HG03439 (cell line): ENCODE data around the gene MIPEP.

Source experiments
- ATAC-seq: cut with Tn5 transposase; IDR thresholded peaks from one replicate; pipeline ENCODE4 v1.9.1; 2021; ENCODE audit warnings: mild to moderate bottlenecking, moderate library complexity; ENCODE audit not compliant: unreplicated experiment

The MIPEP gene

DNA sequence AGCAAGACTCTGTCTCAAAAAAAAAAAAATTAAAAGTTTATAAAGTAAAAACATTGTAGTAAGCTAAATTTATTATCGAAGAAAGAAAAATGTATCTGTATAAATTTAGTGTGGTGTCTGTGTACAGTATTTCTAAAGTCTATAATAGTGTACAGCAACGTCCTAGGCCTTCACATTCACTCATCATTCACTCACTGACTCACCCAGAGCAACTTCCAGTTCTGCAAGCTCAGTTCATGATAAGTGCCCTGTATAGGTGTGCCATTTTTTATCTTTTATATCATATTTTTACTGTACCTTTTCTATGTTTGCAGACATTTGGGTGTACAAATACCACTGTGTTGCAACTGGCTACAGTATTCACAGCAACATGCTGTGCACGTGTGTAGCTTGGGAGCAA, 200.9 kb downstream of the MIPEP start:
- no peak for ATAC-seq

DNA sequence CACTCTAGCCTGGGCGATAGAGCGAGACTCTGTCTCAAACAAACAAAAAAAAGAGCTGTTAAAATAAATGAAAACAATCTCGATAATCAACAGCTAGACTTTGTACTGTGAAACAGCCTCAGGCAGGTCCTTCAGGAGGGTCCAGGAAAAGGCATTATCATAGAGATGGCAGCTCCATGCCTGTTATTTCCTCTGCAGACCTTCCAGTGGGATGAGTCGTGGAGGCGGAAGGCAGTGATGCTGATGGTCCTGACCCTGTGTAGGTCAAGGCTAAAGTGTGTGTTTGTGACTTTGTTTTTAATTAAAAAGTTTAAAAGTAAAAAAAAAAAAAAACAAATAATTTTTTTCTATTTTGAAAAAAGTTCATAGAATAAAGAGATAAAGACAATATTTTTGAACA, 201.6 kb downstream of the MIPEP start:
- no peak for ATAC-seq

DNA sequence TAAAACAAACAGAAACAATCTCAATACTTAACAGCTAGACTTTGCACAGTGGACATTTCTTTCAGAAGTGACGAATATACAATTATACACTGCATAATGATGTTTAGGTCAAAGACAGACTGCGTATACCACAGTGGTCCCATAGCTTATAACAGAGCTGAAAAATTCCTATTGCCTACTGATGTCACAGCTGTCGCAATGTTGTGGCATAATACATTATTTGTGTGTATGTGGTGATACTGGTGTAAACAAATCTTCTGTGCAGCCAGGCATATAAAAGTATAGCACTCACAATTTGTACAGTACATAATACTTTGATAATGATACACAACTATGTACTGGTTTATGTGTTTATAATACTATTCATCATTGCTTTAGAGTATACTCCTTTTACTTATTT, 202.3 kb downstream of the MIPEP start:
- no peak for ATAC-seq

DNA sequence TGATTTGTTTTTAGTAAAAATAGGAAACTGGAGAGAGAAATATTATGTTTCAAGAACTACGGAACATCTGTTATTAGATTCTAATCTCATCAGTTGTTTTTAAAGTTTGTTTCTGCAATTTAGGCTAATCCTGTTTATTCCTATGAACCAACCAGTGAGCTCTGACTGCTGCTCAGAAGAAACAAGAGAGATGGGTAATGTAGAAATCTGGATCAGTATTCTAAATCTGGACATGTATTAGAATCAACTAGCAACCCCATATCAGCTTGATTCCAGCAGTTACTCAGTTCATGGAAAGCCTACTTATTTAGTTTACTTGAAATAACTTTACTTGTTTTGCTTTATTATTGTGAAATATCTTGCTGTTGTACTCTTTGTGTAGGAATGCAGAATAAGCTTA, 203.8 kb downstream of the MIPEP start:
- no peak for ATAC-seq

DNA sequence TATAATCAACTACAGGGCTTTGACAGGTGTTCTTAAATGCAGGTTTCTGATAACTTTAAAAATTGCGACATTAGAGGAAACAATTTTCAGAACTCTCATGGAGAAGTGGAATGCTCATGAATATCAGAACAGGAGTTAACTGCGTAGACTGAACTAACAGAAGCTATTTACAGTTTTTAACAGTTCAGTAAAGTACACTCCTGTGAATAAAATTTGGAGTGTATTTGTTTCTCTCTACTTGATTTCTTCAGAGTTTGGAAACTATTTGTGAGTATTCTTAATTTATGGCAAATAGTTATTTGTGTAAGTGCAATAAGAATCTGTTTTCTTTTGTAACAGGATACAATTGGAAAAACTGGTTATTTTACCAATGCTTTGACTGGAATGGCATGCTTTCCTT, 204.6 kb downstream of the MIPEP start:
- ATAC-seq, result no peak

DNA sequence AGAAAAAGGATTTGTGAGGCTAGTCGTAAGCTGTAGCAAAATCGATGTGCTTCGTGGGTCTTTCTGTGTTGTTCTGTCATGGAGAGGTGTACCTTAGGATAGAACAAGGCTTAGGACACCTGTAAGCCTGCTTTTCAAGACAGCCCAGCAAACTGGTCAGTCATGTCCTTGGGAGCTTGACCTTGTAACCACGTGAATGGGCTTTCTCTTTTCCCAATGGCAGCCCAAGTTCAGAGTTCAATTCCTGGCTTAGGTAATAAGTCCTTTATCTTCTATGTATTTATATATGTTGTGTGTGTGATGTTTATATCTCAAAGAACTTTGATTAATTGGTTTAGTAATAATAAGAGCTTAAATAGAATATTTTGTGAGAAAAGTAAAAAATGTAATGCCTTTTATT, 206.1 kb downstream of the MIPEP start:
- ATAC-seq, result no peak

DNA sequence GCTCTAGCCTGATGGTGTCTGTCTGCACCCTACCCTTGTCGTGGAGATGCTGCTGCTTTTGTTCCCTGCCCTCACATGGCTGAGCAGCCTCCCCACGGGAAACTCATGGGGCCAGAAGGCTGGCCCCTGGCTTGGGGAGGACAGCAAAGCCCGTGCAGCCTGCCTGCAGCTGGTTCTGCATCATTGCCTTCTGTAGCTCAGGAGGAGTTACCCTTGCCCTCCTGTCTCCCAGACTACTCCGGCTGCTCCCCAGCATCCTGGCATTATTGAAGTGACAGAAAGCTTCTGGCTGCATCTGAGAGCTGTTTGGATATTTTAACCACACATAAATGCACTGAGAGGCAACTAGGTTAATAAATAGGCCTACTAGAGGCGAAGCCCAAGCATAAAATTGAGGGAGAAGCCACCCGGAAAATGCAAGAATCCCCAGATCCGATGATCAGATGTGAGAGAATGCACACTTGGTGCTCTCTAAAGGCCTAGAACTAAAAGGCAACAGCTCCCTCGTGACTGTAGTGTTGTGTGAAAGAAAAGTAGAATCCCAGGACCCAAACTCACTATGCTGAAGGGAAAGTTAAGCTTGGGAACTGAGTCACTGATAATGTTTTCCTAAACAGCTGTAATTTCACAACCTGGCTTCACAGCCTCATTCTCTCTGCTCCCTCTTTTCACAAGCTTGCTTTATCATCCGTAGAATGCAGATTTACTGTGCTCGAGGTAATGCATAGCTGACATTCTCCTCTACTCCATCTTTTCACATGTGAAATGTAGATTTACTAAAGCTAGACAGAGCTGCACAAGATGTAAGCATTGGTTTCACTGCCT, 208.1 kb downstream of the MIPEP start:
- no peak for ATAC-seq
